GM12892 (cell line): ENCODE data around the gene FCHO2.

ENCODE experiments used
- POLR2A ChIP-seq: IDR thresholded peaks from 2 replicates; pipeline ENCODE4 v1.6.1; 2011; ENCODE audit warnings: low read depth, low read length, control low read depth
- POLR2AphosphoS5 ChIP-seq: IDR thresholded peaks from 2 replicates; pipeline ENCODE4 v1.6.1; 2011; ENCODE audit warnings: low read depth, low read length, control low read depth

- TF ChIP-seq POLR2AphosphoS5 = no peak
- TF ChIP-seq POLR2A = no peak
Observed at GRCh38 chr5:72951671-72952468, 4.0 kb upstream of the FCHO2 start.
